Brain microvascular endothelial cell (primary cell): ENCODE results near the gene SHROOM3.

Experiments
- DNase-seq: peaks from one replicate; pipeline ENCODE4 v3.0.0-alpha.2; 2020
- H3K27ac ChIP-seq: fragments of 250-450 bp; sonication (Bioruptor Pico); 2 replicates; pipeline ENCODE4 v1.5.1; 2020; ENCODE audit warnings: mild to moderate bottlenecking, moderate library complexity
- H3K27me3 ChIP-seq: fragments of 250-450 bp; sonication (Bioruptor Pico); replicated peaks from 2 replicates; pipeline ENCODE4 v1.5.1; 2020; ENCODE audit warnings: mild to moderate bottlenecking
- H3K36me3 ChIP-seq: fragments of 250-450 bp; sonication (Bioruptor Pico); replicated peaks from 2 replicates; pipeline ENCODE4 v1.5.1; 2020; ENCODE audit warnings: mild to moderate bottlenecking
- H3K4me3 ChIP-seq: 2 replicates; pipeline ENCODE4 v1.5.1; 2011; ENCODE audit warnings: low read depth, mild to moderate bottlenecking, control low read depth, low read length, moderate library complexity
- in situ Hi-C: cut with HindIII; loops from 2 replicates; pipeline ENCODE4 v1.10.0; 2017; ENCODE audit warnings: low sequenced_read_pairs, low pct_ligation_motif_present
- TF ChIP-seq, protein P1 (sequence below): IDR thresholded peaks from 2 replicates; pipeline ENCODE4 v1.5.1; 2011; ENCODE audit warnings: low read depth, mild to moderate bottlenecking, moderate library complexity, low read length, control low read depth, inconsistent platforms; ENCODE audit errors: missing control alignments

The SHROOM3 gene

DNA sequence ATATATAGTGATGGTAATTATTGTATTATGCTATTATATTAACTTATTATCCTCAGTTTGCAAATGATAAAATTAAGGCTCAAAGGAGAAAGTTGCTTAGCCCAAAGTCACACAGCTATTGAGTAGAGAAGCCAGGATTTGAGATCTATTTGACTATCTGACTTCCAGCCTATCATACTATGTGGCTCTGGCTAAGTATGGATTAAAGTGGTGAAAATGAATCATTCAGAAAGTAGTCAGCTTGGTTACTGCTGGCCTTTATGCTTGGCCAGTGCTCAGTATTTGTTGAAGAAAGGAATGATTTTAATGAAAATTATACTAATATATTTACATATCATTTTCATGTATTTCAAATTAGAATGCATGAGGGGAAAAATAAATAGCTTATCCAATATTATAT, 219.8 kb downstream of the SHROOM3 start:
- Histone ChIP-seq H3K4me3 (no peak overlapping the region), H3K36me3 (no peaks in the 10 kb centered on the region), H3K27me3 (no peaks in the 10 kb centered on the region), H3K27ac (no peak overlapping the region)
- TF ChIP-seq, protein P1, sequence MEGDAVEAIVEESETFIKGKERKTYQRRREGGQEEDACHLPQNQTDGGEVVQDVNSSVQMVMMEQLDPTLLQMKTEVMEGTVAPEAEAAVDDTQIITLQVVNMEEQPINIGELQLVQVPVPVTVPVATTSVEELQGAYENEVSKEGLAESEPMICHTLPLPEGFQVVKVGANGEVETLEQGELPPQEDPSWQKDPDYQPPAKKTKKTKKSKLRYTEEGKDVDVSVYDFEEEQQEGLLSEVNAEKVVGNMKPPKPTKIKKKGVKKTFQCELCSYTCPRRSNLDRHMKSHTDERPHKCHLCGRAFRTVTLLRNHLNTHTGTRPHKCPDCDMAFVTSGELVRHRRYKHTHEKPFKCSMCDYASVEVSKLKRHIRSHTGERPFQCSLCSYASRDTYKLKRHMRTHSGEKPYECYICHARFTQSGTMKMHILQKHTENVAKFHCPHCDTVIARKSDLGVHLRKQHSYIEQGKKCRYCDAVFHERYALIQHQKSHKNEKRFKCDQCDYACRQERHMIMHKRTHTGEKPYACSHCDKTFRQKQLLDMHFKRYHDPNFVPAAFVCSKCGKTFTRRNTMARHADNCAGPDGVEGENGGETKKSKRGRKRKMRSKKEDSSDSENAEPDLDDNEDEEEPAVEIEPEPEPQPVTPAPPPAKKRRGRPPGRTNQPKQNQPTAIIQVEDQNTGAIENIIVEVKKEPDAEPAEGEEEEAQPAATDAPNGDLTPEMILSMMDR: no peak
- DNase-seq: no peak
- in situ Hi-C loops: no loop called here

DNA sequence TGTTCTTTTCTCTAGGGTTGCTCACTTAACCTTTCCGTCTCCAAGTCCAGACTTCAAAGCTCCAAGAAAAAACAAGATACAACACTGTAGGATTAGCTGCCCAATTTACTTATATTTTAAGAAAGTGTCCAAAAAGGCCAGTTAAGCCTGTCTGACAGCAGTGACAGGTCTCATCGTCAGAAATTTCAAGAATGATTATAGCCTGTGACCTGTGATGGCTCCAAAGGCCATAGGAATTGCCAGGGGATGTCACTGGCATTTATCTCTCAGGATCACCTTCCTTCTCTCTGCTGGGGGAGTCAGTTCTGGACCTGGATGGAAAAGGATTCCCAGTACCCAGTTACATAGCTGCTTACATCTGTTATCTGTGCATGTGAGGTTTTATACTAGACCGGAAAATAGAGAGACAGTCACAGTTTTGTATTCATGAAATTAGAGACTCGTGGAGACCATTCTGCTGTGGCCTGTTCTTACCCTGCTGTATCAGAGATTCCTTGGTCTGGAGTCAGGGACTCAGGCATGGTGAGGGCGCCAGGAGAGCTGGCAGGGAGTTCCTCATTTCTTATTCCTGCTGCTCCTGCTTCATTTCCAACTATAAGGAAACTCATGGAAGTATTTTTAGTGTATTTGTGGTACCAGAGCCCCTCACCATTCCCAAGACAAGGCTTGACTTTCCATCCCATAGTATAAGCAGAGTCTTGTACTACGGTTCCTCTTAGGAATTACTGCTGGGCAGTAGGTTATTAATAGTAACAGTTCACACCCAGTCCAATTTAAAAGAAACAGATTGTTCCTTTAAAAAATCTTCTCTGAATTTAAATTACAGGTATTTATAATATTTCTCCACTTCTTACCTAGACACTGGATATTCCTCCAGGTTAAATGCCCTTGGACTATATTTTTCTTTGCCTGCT, 220.8 kb downstream of the SHROOM3 start:
- Histone ChIP-seq H3K4me3 (no peak overlapping the region), H3K27me3 (no peaks in the 10 kb centered on the region), H3K27ac (no peak overlapping the region), H3K36me3 (no peaks in the 10 kb centered on the region)
- TF ChIP-seq, protein P1: no peak
- DNase-seq: no peak
- in situ Hi-C loops: no loop called here

GRCh38 chr4:76657443-76657842, 222.4 kb downstream of the SHROOM3 start:
- Histone ChIP-seq H3K27me3 (no peaks in the 10 kb centered on the region), H3K36me3 (no peaks in the 10 kb centered on the region), H3K27ac (no peak overlapping the region), H3K4me3 (no peak overlapping the region)
- no peak for DNase-seq
- TF ChIP-seq, protein P1: no peak
- in situ Hi-C loops: no loop called here

DNA sequence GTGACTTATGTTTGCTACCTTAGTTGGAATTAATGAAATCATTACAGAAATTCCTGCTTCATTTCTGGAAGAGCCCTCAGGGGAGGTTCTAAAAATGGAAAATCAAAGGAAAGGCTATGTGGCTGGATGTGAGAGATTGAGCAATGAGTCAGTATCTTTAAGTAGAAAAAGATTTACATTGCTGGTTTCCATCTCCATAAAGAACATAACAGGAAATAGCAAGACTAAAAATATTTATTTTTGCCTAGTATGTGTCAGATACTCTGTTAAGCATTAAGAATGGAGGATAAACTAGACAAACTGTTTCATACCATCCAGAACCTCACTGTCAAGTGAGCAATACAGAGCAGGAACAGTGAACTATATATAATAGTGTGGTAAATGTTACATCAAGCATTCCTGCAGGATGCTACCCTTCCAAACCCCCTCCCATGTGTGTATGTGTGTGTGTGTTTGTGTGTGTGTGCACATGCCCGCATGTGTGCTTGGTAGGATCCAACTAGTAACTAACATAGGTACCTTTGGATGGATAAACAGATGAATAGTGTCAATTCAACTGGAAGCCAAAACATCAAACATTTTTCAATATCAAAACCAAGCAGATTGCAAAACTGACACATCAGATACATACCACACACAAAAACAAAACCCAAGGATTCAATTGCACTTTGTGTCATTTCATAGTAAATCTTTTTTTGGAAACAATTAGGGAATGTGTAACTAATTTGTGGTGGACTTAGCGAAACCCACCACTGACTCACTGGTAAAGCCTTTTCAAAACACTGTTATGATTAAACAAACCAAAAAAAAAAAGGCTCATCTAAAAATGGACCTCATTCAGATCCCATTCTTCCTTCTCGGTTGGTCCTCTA, 223.4 kb downstream of the SHROOM3 start:
- no peaks in the 10 kb centered on the region for H3K27me3 ChIP-seq
- no peak overlapping the region for H3K27ac ChIP-seq
- no peak overlapping the region for H3K4me3 ChIP-seq
- DNase-seq: no peak
- TF ChIP-seq, protein P1: no peak
- no peaks in the 10 kb centered on the region for H3K36me3 ChIP-seq
- in situ Hi-C loops: no loop called here

DNA sequence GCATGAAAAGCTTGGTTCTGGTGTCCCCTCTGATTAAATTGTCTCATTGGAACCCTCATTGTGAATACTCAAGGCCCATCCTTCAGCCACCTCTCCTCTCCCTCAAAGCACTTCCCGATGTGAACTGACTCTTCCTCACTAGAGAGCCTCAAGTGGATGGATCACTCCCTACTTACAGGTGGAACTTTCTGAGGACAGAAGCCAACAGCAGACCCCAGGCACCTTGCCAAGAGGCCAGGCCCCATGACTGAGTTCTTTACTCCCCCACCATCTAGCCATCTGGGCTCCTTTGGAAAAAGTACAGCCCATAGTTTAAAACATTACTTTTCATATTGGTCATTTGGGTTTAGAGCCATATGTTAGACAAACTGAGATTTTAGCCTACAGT, 224.1 kb downstream of the SHROOM3 start:
- no peak for DNase-seq
- TF ChIP-seq, protein P1: no peak
- in situ Hi-C loops: no loop called here
- Histone ChIP-seq H3K36me3 (no peaks in the 10 kb centered on the region), H3K4me3 (no peak overlapping the region), H3K27ac (no peak overlapping the region), H3K27me3 (no peaks in the 10 kb centered on the region)
